Mucosa of gallbladder (tissue), 1 donor: ENCODE data around the gene SMIM26. TPM values are rescaled to one million over a fixed set of nuclear protein-coding genes. Genes with fewer than 3 reads are reported as not detected.
"Not testable (repeated sequence)": the region's sequence is repeated elsewhere in the genome, so short reads cannot be mapped to it uniquely, and the experiment has no call there.

Experiments
- DNase-seq: peaks from one replicate; pipeline ENCODE4 v3.0.0-alpha.2; 2020; ENCODE audit warnings: low spot score
- total RNA-seq: library from RNA; stranded (reverse); gene quantifications from one replicate; pipeline ENCODE4 v1.2.1, GENCODE V29; 2021
- donor health status: DM: no; HTN: no; CAD: no.

Gene SMIM26
- total RNA-seq: 65.2 TPM

- DNase-seq: peak; percentile 94
Observed at GRCh38 chr20:18566892-18567738, at the start of gene SMIM26. TSS of gene SMIM26 (plus strand) at chr20:18567432. CDS start at chr20:18567479, 47 bp downstream.

- not testable (repeated sequence) for DNase-seq
Observed at GRCh38 chr20:18522066-18522465, 45.2 kb upstream of the SMIM26 start.

- DNase-seq: no peak
Observed at GRCh38 chr20:18523066-18523465, 44.2 kb upstream of the SMIM26 start.

GRCh38 chr20:18524646-18525045 is 42.6 kb upstream of the SMIM26 start:
- DNase-seq: no peak

- not testable (repeated sequence) for DNase-seq
Observed at GRCh38 chr20:18526761-18527160, 40.5 kb upstream of the SMIM26 start.

- no peak for DNase-seq
Observed at GRCh38 chr20:18527339-18527738, 39.9 kb upstream of the SMIM26 start.

- no peak for DNase-seq
Observed at GRCh38 chr20:18527836-18528235, 39.4 kb upstream of the SMIM26 start.

GRCh38 chr20:18529041-18529440 is 38.2 kb upstream of the SMIM26 start:
- no peak for DNase-seq

GRCh38 chr20:18532626-18533025 is 34.6 kb upstream of the SMIM26 start:
- no peak for DNase-seq

- no peak for DNase-seq
Observed at GRCh38 chr20:18533491-18533890, 33.7 kb upstream of the SMIM26 start.

GRCh38 chr20:18533978-18534644 is 33.1 kb upstream of the SMIM26 start:
- DNase-seq: peak; percentile 20

- no peak for DNase-seq
Observed at GRCh38 chr20:18537651-18538050, 29.6 kb upstream of the SMIM26 start.

- DNase-seq: no peak
Observed at GRCh38 chr20:18541741-18542140, 25.5 kb upstream of the SMIM26 start.

- no peak for DNase-seq
Observed at GRCh38 chr20:18543216-18543615, 24.0 kb upstream of the SMIM26 start.

GRCh38 chr20:18543932-18544331 is 23.3 kb upstream of the SMIM26 start:
- peak; percentile 88 for DNase-seq

- DNase-seq: no peak
Observed at GRCh38 chr20:18545566-18545965, 21.7 kb upstream of the SMIM26 start.

- DNase-seq: no peak
Observed at GRCh38 chr20:18548465-18548864, 18.8 kb upstream of the SMIM26 start.

- no peak for DNase-seq
Observed at GRCh38 chr20:18553746-18554145, 13.5 kb upstream of the SMIM26 start.

- DNase-seq: no peak
Observed at GRCh38 chr20:18567739-18568091, 483 bp downstream of the SMIM26 start.

GRCh38 chr20:18571009-18571408 is 3.8 kb downstream of the SMIM26 start:
- no peak for DNase-seq

GRCh38 chr20:18571578-18571977 is 4.3 kb downstream of the SMIM26 start:
- DNase-seq: no peak

GRCh38 chr20:18577942-18578341 is 10.7 kb downstream of the SMIM26 start:
- DNase-seq: no peak

- no peak for DNase-seq
Observed at GRCh38 chr20:18578581-18578980, 11.3 kb downstream of the SMIM26 start.
